ENCODE data around the gene SFT2D1. TPM values are rescaled to one million over a fixed set of nuclear protein-coding genes. Genes with fewer than 3 reads are reported as not detected.

Gene SFT2D1
- total RNA-seq, 1 experiment from 2014 or later, result 54.1 TPM

DNA sequence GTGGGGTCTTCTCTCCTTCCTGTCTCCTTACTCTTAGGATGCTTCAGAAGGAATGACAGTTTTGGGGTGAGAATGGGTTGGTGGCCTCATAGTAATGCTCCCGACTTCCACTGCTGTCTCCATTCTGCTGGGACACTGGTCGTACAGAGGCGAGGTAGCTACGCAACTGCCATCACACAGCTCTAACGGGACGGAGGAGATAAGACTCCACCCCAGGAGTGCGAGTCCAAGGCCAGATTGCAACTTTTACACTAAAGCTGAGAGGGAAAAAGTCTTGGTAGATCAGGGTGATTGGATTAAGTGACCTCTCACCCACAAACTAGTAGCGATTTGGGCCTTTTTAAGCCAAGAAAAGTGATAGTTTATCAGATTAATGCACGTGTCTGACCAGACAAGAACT, 32.4 kb downstream of the SFT2D1 start:
- ATAC-seq, result no peak
- Histone ChIP-seq H3K36me3 (ENCODE audit: control insufficient read depth, insufficient read depth, low read length) (no peaks in the 10 kb centered on the region), H3K27me3 (ENCODE audit: control insufficient read depth, insufficient read depth, low read length) (peaks cover 5% of the 10 kb centered on the region), H3K4me3 (ENCODE audit: low read depth in 2 of 2, low read length in 2 of 2) (no peak overlapping the region), H3K9me3 (ENCODE audit: control insufficient read depth, insufficient read depth, low read depth, low read length) (no peaks in the 10 kb centered on the region), H3K4me1 (ENCODE audit: control insufficient read depth, insufficient read depth, low read length) (no peaks in the 10 kb centered on the region), H3K27ac (ENCODE audit: low read length) (no peak overlapping the region)
- BruUV-seq (replicated peaks), result no TSS peak
- intact Hi-C loops (cut with micrococcal nuclease; ENCODE audit: unreplicated experiment) (no loop called here), in situ Hi-C loops (cut with HindIII; ENCODE audit: low pct_unique_long_range_greater_than_20kb, low sequenced_read_pairs) (no loop called here)
- ChIA-PET POLR2A (interaction anchor here (0.6 kb wide), 1 partner anchor 32 kb away, joined by 3 read pairs; no protein-coding TSS in a partner anchor), CTCF (no interaction called here)
- TF ChIP-seq REST (IDR thresholded peaks at IDR 0.05; ENCODE audit: insufficient read depth in 1 of 2, low read depth in 2 of 2, low read length in 1 of 2) (no peak), CTCF (IDR thresholded peaks at IDR 0.05) (no peak), TCF7L2 (IDR thresholded peaks at IDR 0.05; ENCODE audit: low read depth, low read length) (no peak), POLR2AphosphoS5 (IDR thresholded peaks at IDR 0.05; ENCODE audit: low read depth, low read length) (no peak), SIN3A (IDR thresholded peaks at IDR 0.05; ENCODE audit: borderline replicate concordance, insufficient read depth, low read depth, low read length) (no peak)
- DNase-seq (ENCODE audit: low read depth, low spot score), result no peak

DNA sequence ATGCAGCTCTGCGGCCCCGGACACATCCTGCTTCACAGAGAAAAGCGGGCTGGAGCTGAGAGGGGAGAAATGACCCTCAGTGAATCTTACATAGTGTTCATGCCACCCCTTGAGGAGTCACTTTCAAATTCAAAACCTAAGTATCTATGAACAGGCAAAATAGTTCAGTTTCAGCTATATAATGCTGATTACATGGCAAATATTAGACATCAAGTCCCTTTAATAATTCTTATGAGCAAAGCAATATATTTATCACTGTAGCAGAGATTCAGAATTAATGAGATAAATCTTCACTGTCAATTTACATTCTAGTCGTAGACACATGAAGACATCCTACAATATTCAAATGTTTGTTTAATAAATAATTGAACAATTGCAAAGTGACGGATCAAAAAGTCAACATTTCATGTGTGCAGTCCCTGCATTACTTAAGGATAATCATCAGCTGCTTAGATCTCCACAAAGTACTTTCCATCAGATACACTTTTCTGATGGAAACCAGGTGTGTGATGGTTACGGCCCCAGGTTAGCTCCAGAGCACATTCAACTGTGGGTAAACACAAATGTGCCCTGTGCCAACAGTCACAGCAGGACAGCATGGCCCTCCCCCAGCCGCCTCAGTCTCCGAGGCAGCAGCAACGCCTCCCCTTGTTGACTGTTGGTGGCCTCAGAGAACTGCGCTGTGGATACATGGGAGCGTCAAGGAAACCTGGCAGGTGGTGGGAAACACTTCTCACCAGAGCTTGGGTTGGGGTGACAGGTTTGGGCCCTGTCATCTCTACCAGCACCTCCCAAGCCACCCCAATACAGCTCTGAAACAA, 33.4 kb downstream of the SFT2D1 start:
- H3K36me3 ChIP-seq (ENCODE audit: control insufficient read depth, insufficient read depth, low read length), result no peaks in the 10 kb centered on the region
- no TSS peak for BruUV-seq (replicated peaks)
- in situ Hi-C loops (cut with HindIII; ENCODE audit: low pct_unique_long_range_greater_than_20kb, low sequenced_read_pairs), result no loop called here
- no peaks in the 10 kb centered on the region for H3K4me1 ChIP-seq (ENCODE audit: control insufficient read depth, insufficient read depth, low read length)
- H3K27me3 ChIP-seq (ENCODE audit: control insufficient read depth, insufficient read depth, low read length), result peaks cover 5% of the 10 kb centered on the region
- POLR2A ChIA-PET, result no interaction called here
- ATAC-seq, result no peak
- DNase-seq (ENCODE audit: low read depth, low spot score), result no peak
- no peaks in the 10 kb centered on the region for H3K9me3 ChIP-seq (ENCODE audit: control insufficient read depth, insufficient read depth, low read depth, low read length)
- intact Hi-C loops (cut with micrococcal nuclease; ENCODE audit: unreplicated experiment), result no loop called here
- TF ChIP-seq REST (IDR thresholded peaks at IDR 0.05; ENCODE audit: insufficient read depth in 1 of 2, low read depth in 2 of 2, low read length in 1 of 2) (no peak), POLR2AphosphoS5 (IDR thresholded peaks at IDR 0.05; ENCODE audit: low read depth, low read length) (no peak)
- no peak overlapping the region for H3K27ac ChIP-seq (ENCODE audit: low read length)
- CTCF ChIA-PET, result no interaction called here
- no peak overlapping the region; a peak in 1 of 4 replicates for H3K4me3 ChIP-seq (ENCODE audit: low read depth in 2 of 2, low read length in 2 of 2)

Measured in Panc1 (cell line).